Tibial nerve (tissue), 4 donors: ENCODE data around the gene PARVG.

Experiments used
- CTCF ChIP-seq, 5 experiments: fragments of 200-600 bp in 3 of 5; fragments of 450-650 bp in 2 of 5; sonication (generic) in 3 of 5; IDR thresholded peaks; one replicate each; pipeline ENCODE4 v1.5.1; 2016 to 2019; ENCODE audit warnings: antibody characterized with exemption in 5 of 5, mild to moderate bottlenecking in 3 of 5, moderate library complexity in 2 of 5
- EP300 ChIP-seq, 2 donors: sonication (generic); formaldehyde crosslinking; IDR thresholded peaks; one replicate each; pipeline ENCODE4 v1.6.1; 2017; ENCODE audit warnings: antibody characterized with exemption in 2 of 2, mild to moderate bottlenecking in 1 of 2

GRCh38 chr22:44211256-44211945 is 30.7 kb downstream of the PARVG start:
- TF ChIP-seq CTCF (IDR thresholded peaks at IDR 0.05) (no peak), EP300 (IDR thresholded peaks at IDR 0.05) (no peak)
